ENCODE measurements around the gene TRABD. TPM values are rescaled to one million over a fixed set of nuclear protein-coding genes. Genes with fewer than 3 reads are reported as not detected.

The TRABD gene
- total RNA-seq, 3 donors from 2014 or later: 91.3 to 95.0 (median 93.4) TPM

GRCh38 chr22:50175921-50176849 is 9.5 kb upstream of the TRABD start:
- DNase-seq: peak; percentile 3
- ATAC-seq: no peak
- Mint-ChIP-seq H3K36me3 (ENCODE audit: insufficient read depth) (no peaks in the 10 kb centered on the region), H3K27me3 (ENCODE audit: low read depth) (peaks cover 18% of the 10 kb centered on the region), H3K4me3 (no peak overlapping the region), H3K9me3 (no peaks in the 10 kb centered on the region), H3K4me1 (ENCODE audit: low read depth) (peaks cover 4% of the 10 kb centered on the region)

GRCh38 chr22:50176850-50177536 is 8.7 kb upstream of the TRABD start:
- peaks cover 4% of the 10 kb centered on the region for H3K4me1 Mint-ChIP-seq (ENCODE audit: low read depth)
- H3K4me3 Mint-ChIP-seq: no peak overlapping the region
- DNase-seq (peak; percentile 2), ATAC-seq (no peak)
- no peaks in the 10 kb centered on the region for H3K36me3 Mint-ChIP-seq (ENCODE audit: insufficient read depth)
- H3K9me3 Mint-ChIP-seq: no peaks in the 10 kb centered on the region
- H3K27me3 Mint-ChIP-seq (ENCODE audit: low read depth): peaks cover 12% of the 10 kb centered on the region

- no peak for ATAC-seq
- peaks cover 4% of the 10 kb centered on the region for H3K4me1 Mint-ChIP-seq (ENCODE audit: low read depth)
- H3K27me3 Mint-ChIP-seq (ENCODE audit: low read depth): peaks cover 6% of the 10 kb centered on the region
- H3K9me3 Mint-ChIP-seq: no peaks in the 10 kb centered on the region
- peak; percentile 3 for DNase-seq
- no peaks in the 10 kb centered on the region for H3K36me3 Mint-ChIP-seq (ENCODE audit: insufficient read depth)
- no peak overlapping the region for H3K4me3 Mint-ChIP-seq
Measured at GRCh38 chr22:50177537-50178470, 7.9 kb upstream of the TRABD start.

GRCh38 chr22:50178471-50178864 is 7.2 kb upstream of the TRABD start:
- Mint-ChIP-seq H3K9me3 (no peaks in the 10 kb centered on the region), H3K36me3 (ENCODE audit: insufficient read depth) (no peaks in the 10 kb centered on the region), H3K27me3 (ENCODE audit: low read depth) (peaks cover 3% of the 10 kb centered on the region), H3K4me3 (no peak overlapping the region), H3K4me1 (ENCODE audit: low read depth) (peaks cover 4% of the 10 kb centered on the region)
- DNase-seq: peak; percentile 3
- ATAC-seq: no peak

- H3K4me3 Mint-ChIP-seq: no peak overlapping the region
- peaks cover 3% of the 10 kb centered on the region for H3K27me3 Mint-ChIP-seq (ENCODE audit: low read depth)
- no peaks in the 10 kb centered on the region for H3K9me3 Mint-ChIP-seq
Measured at GRCh38 chr22:50178871-50179869, 6.5 kb upstream of the TRABD start.

GRCh38 chr22:50179937-50180726 is 5.6 kb upstream of the TRABD start:
- Mint-ChIP-seq H3K4me1 (ENCODE audit: low read depth) (peaks cover 7% of the 10 kb centered on the region), H3K36me3 (ENCODE audit: insufficient read depth) (no peaks in the 10 kb centered on the region), H3K27me3 (ENCODE audit: low read depth) (peaks cover 3% of the 10 kb centered on the region), H3K9me3 (no peaks in the 10 kb centered on the region), H3K4me3 (no peak overlapping the region)
- ATAC-seq: no peak
- DNase-seq: no peak

More at GRCh38 chr22:50178871-50179869, 6.5 kb upstream of the TRABD start:
- Mint-ChIP-seq H3K4me1 (ENCODE audit: low read depth) (peaks cover 4% of the 10 kb centered on the region), H3K36me3 (ENCODE audit: insufficient read depth) (no peaks in the 10 kb centered on the region)
- DNase-seq (peak; percentile 4), ATAC-seq (no peak)

GRCh38 chr22:50180727-50181521 is 4.8 kb upstream of the TRABD start:
- Mint-ChIP-seq H3K4me3 (no peak overlapping the region), H3K4me1 (ENCODE audit: low read depth) (peaks cover 10% of the 10 kb centered on the region), H3K9me3 (no peaks in the 10 kb centered on the region), H3K36me3 (ENCODE audit: insufficient read depth) (no peaks in the 10 kb centered on the region), H3K27me3 (ENCODE audit: low read depth) (peaks cover 3% of the 10 kb centered on the region)
- no peak for ATAC-seq
- peak; percentile 3 for DNase-seq

- Mint-ChIP-seq H3K4me3 (no peak overlapping the region), H3K36me3 (ENCODE audit: insufficient read depth) (no peaks in the 10 kb centered on the region), H3K9me3 (no peaks in the 10 kb centered on the region), H3K27me3 (ENCODE audit: low read depth) (peaks cover 3% of the 10 kb centered on the region), H3K4me1 (ENCODE audit: low read depth) (peaks cover 15% of the 10 kb centered on the region)
- ATAC-seq (no peak), DNase-seq (peak; percentile 2)
Measured at GRCh38 chr22:50182176-50183081, 3.3 kb upstream of the TRABD start.

GRCh38 chr22:50183141-50183971 is 2.4 kb upstream of the TRABD start:
- H3K27me3 Mint-ChIP-seq (ENCODE audit: low read depth): peaks cover 3% of the 10 kb centered on the region
- DNase-seq (no peak), ATAC-seq (no peak)
- H3K36me3 Mint-ChIP-seq (ENCODE audit: insufficient read depth): no peaks in the 10 kb centered on the region
- H3K4me1 Mint-ChIP-seq (ENCODE audit: low read depth): peaks cover 20% of the 10 kb centered on the region
- H3K4me3 Mint-ChIP-seq: peak overlapping the region; percentile 53
- no peaks in the 10 kb centered on the region for H3K9me3 Mint-ChIP-seq

GRCh38 chr22:50184004-50184901 is 1.5 kb upstream of the TRABD start:
- Mint-ChIP-seq H3K9me3 (no peaks in the 10 kb centered on the region), H3K27me3 (ENCODE audit: low read depth) (peaks cover 3% of the 10 kb centered on the region), H3K4me1 (ENCODE audit: low read depth) (peaks cover 26% of the 10 kb centered on the region), H3K36me3 (ENCODE audit: insufficient read depth) (no peaks in the 10 kb centered on the region), H3K4me3 (peak overlapping the region; percentile 76)
- ATAC-seq (no peak), DNase-seq (no peak)
